Common myeloid progenitor, CD34-positive (primary cell): Measurements from ENCODE around the gene SSBP4. TPM values are rescaled to one million over a fixed set of nuclear protein-coding genes. Genes with fewer than 3 reads are reported as not detected.

ENCODE experiments used
- CTCF ChIA-PET: fragments of 350-600 bp; sonication (Branson Sonifier 250); formaldehyde crosslinking; loops from one replicate; lab custom pipeline; 2021; ENCODE audit warnings: antibody characterized with exemption; lab: Charles Lee
- POLR2A ChIA-PET: fragments of 350-600 bp; sonication (Branson Sonifier 250); formaldehyde crosslinking; loops from one replicate; lab custom pipeline; 2021; ENCODE audit warnings: antibody characterized with exemption; lab: Charles Lee
- DNase-seq, 3 donors: peaks; one replicate each; pipeline versions ENCODE4 v3.0.0 to v3.0.0-alpha.2; 2013
- H3K27ac ChIP-seq, 2 experiments: 1 replicate in 1 of 2; 2 replicates in 1 of 2; pipeline ENCODE4 v1.7.0; 2013; ENCODE audit warnings: inconsistent platforms in 2 of 2, low read length in 2 of 2, mild to moderate bottlenecking in 2 of 2, low read depth in 1 of 2, moderate library complexity in 1 of 2; ENCODE audit not compliant: severe bottlenecking in 2 of 2, insufficient read depth in 1 of 2, poor library complexity in 1 of 2
- H3K27me3 ChIP-seq, 5 experiments: replicated peaks in 2 of 5; 1 replicate in 3 of 5; 2 replicates in 2 of 5; pipeline versions ENCODE4 v1.6.1 to v1.7.0; 2013; ENCODE audit warnings: low read length in 4 of 5, mild to moderate bottlenecking in 2 of 5, moderate library complexity in 2 of 5, inconsistent platforms in 1 of 5; ENCODE audit not compliant: insufficient read depth in 5 of 5, control insufficient read depth in 4 of 5
- H3K36me3 ChIP-seq, 4 experiments: 1 replicate in 2 of 4; 2 replicates in 2 of 4; pipeline versions ENCODE4 v1.6.1 to v1.7.0; 2013; ENCODE audit warnings: low read length in 3 of 4, control low read depth in 1 of 4, mild to moderate bottlenecking in 1 of 4; ENCODE audit not compliant: control insufficient read depth in 4 of 4, insufficient read depth in 4 of 4
- H3K4me1 ChIP-seq, 4 experiments: 1 replicate in 3 of 4; 2 replicates in 1 of 4; pipeline versions ENCODE4 v1.6.1 to v1.7.1; 2013; ENCODE audit warnings: low read length in 3 of 4, mild to moderate bottlenecking in 3 of 4, control low read depth in 1 of 4, inconsistent platforms in 1 of 4, moderate library complexity in 1 of 4; ENCODE audit not compliant: control insufficient read depth in 4 of 4, insufficient read depth in 4 of 4; ENCODE audit errors: control extremely low read depth in 1 of 4
- H3K4me3 ChIP-seq, 7 experiments: 1 replicate in 4 of 7; 2 replicates in 3 of 7; pipeline versions ENCODE4 v1.5.1 to v1.7.0; 2013; ENCODE audit warnings: mild to moderate bottlenecking in 7 of 7, low read length in 6 of 7, moderate library complexity in 6 of 7, inconsistent platforms in 2 of 7, low read depth in 2 of 7, control low read depth in 1 of 7; ENCODE audit not compliant: insufficient read depth in 4 of 7, control insufficient read depth in 1 of 7; ENCODE audit errors: extremely low read depth in 1 of 7
- H3K9me3 ChIP-seq, 5 experiments: 1 replicate in 4 of 5; 2 replicates in 1 of 5; pipeline versions ENCODE4 v1.6.1 to v1.7.1; 2013; ENCODE audit warnings: low read length in 4 of 5, mild to moderate bottlenecking in 2 of 5, inconsistent platforms in 1 of 5, low read depth in 1 of 5, moderate library complexity in 1 of 5; ENCODE audit not compliant: control insufficient read depth in 4 of 5, insufficient read depth in 2 of 5; ENCODE audit errors: control extremely low read depth in 1 of 5
- WGBS: methylation state at CpG from one replicate; pipeline ENCODE4 v1.1.5; 2013; ENCODE audit not compliant: insufficient coverage; 5-methylcytosine and 5-hydroxymethylcytosine counted together
- polyA plus RNA-seq: library from polyadenylated mRNA; unstranded; fragments of 120-200 nt; gene quantifications from one replicate; pipeline ENCODE4 v1.2.1, GENCODE V29; 2013

SSBP4 gene
- polyA plus RNA-seq: 67.1 TPM

GRCh38 chr19:18419195-18419698 lies at the start of gene SSBP4:
Gene SSBP4 (plus strand): TSS chr19:18419398. CDS start chr19:18419649, 251 bp downstream.
- peak within 1 kb of the TSS; percentile 24 to 77 (median 65) for H3K4me3 ChIP-seq
- DNase-seq: peak; percentile 68 to 89 (median 85)
- 0% methylated on average over 50 of the region's 80 CpGs for WGBS
- H3K36me3 ChIP-seq: peaks cover 0 to 12% (median under 1%) of the 10 kb centered on the region in 4 experiments
- ChIA-PET POLR2A (interaction anchor here (0.6 to 2.4 kb wide), 4 partner anchors 10 to 40 kb away, joined by 3 to 10 read pairs (median 4); no protein-coding TSS in a partner anchor), CTCF (interaction anchor here (0.6 to 3.4 kb wide), 12 partner anchors 8 to 925 kb away, joined by 3 to 9 read pairs (median 3); partner anchors contain the start of genes GDF15 and JUND)
- H3K9me3 ChIP-seq: no peaks in the 10 kb centered on the region
- peak within 1 kb of the TSS in 1 of 2 experiments; percentile 56 for H3K27ac ChIP-seq
- H3K27me3 ChIP-seq: no peaks in the 10 kb centered on the region
- H3K4me1 ChIP-seq: peaks cover 3 to 82% (median 74%) of the 10 kb centered on the region in 4 experiments

GRCh38 chr19:18373407-18373891 lies 45.7 kb upstream of the SSBP4 start:
- ChIA-PET POLR2A (no interaction called here), CTCF (interaction anchor here (0.8 to 0.9 kb wide), 2 partner anchors 37 to 38 kb away, joined by 3 read pairs; no protein-coding TSS in a partner anchor)
- Histone ChIP-seq H3K9me3 (no peaks in the 10 kb centered on the region), H3K27ac (peak overlapping the region; percentile 61 to 90), H3K27me3 (no peaks in the 10 kb centered on the region), H3K4me1 (peaks cover 4 to 45% (median 30%) of the 10 kb centered on the region in 4 experiments), H3K4me3 (peak overlapping the region in 2 of 7 experiments; percentile 44 to 57), H3K36me3 (peaks cover 0 to 10% (median 3%) of the 10 kb centered on the region in 4 experiments)
- DNase-seq: no peak
- 80% methylated on average over 1 of the region's 4 CpGs for WGBS

DNA sequence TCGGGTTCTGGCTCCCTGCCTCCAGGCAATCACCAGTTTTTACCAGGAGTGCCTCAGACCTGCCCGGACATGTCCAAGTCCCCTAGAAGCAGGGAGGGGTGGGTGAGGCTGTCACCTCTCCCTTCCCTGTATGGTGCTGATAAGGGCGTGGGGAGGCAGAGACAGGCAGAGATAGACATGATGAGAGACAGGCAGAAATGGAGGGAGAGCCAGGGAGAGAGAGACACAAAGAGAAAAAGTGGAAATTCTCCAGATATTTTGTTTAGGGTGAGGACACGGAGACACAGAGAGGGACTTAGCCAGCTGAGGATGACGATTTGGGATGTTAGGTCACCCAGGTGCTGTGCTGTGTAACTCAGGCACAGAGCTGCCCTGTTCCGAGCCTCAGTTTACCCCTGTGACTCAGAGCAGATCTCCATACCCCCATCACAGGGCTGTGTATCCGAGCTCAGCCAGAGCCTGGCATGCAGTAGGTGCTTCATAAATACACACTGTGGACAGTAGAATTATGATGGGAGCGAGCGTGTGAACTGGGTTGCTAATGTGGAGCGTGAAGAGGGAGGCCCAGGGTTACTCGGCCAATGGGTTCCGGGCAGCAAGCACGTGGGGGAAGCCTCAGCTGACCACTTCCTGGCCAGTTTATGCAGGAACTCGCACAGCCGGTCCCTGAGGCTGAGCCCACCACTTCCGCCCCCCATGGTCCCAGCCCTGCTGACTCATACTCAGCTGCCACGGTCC lies 45.1 kb upstream of the SSBP4 start:
- 5% methylated on average over 10 of the region's 17 CpGs for WGBS
- no peaks in the 10 kb centered on the region for H3K9me3 ChIP-seq
- H3K27me3 ChIP-seq: no peaks in the 10 kb centered on the region
- H3K4me3 ChIP-seq: peak overlapping the region in 6 of 7 experiments; percentile 5 to 57 (median 38)
- ChIA-PET POLR2A (interaction anchor here (0.6 to 0.9 kb wide), 3 partner anchors 8 to 43 kb away, joined by 3 to 6 read pairs (median 3); no protein-coding TSS in a partner anchor), CTCF (interaction anchor here (0.7 to 1.2 kb wide), 5 partner anchors 9 to 36 kb away, joined by 3 to 4 read pairs (median 3); no protein-coding TSS in a partner anchor)
- H3K36me3 ChIP-seq: peaks cover 0 to 7% (median 3%) of the 10 kb centered on the region in 4 experiments
- peak overlapping the region; percentile 61 to 90 for H3K27ac ChIP-seq
- peak; percentile 80 to 97 (median 95) for DNase-seq
- peaks cover 4 to 45% (median 30%) of the 10 kb centered on the region in 4 experiments for H3K4me1 ChIP-seq

- Histone ChIP-seq H3K4me3 (no peak overlapping the region), H3K4me1 (peaks cover 4 to 52% (median 35%) of the 10 kb centered on the region in 4 experiments), H3K36me3 (no peaks in the 10 kb centered on the region), H3K9me3 (no peaks in the 10 kb centered on the region), H3K27ac (no peak overlapping the region), H3K27me3 (no peaks in the 10 kb centered on the region)
- CTCF ChIA-PET: no interaction called here
- POLR2A ChIA-PET: no interaction called here
- 100% methylated on average over 4 of the region's 6 CpGs for WGBS
- DNase-seq: peak in 1 of 3 donors; percentile 17
Measured at GRCh38 chr19:18377026-18377425, 42.2 kb upstream of the SSBP4 start.

DNA sequence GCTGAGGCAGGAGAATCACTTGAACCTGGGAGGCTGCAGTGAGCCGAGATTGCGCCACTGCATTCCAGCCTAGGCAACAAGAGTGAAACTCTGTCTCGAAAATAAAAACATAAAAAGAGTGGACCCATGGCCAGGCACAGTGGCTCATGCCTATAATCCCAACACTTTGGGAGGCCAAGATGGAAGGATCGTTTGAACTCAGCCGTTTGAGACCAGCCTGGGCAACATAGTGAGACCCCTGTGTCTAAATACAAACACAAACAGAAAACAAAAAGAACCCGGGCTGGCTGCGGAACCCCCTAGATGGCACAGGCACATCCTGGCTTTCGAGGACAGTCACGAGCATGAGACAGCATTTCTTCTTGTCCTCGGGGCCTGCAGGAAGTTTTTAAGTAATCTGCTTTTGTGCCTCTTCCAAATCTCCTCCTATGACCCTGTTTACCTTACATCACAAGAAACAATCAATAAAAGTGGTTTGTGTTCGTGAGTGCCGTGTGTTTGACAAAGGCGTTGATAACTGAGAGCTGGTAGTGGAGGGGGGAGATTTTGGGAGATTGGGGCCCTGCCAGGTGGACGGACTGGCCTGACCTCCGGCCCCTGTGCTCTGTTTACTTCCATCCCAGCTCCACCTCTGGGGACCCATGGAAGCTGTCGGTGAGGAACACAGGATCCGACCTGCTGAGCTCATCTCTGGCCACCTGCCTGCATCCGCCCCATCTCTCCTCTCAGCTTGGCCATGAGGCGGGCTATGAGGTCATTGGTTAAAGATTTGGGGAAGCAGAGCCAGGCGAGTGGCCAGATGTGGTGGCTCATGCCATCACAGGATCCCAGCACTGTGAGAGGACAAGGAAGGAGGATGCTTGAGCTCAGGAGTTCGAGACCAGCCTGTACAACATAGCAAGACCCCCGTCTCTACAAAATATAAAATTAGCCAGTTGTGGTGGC lies 39.1 kb upstream of the SSBP4 start:
- peaks cover 0 to 26% (median 7%) of the 10 kb centered on the region in 4 experiments for H3K4me1 ChIP-seq
- H3K4me3 ChIP-seq: no peak overlapping the region
- H3K36me3 ChIP-seq: no peaks in the 10 kb centered on the region
- CTCF ChIA-PET: interaction anchor here (0.6 to 3.3 kb wide), 15 partner anchors 8 to 101 kb away, joined by 3 to 15 read pairs (median 4); no protein-coding TSS in a partner anchor
- peak; percentile 22 to 80 (median 76) for DNase-seq
- POLR2A ChIA-PET: interaction anchor here (0.6 kb wide), 1 partner anchor 39 kb away, joined by 4 read pairs; the partner anchor contains the start of gene SSBP4
- H3K9me3 ChIP-seq: no peaks in the 10 kb centered on the region
- H3K27ac ChIP-seq: peak overlapping the region in 1 of 2 experiments; percentile 35
- 90% methylated on average over 12 of the region's 22 CpGs for WGBS
- H3K27me3 ChIP-seq: no peaks in the 10 kb centered on the region

DNA sequence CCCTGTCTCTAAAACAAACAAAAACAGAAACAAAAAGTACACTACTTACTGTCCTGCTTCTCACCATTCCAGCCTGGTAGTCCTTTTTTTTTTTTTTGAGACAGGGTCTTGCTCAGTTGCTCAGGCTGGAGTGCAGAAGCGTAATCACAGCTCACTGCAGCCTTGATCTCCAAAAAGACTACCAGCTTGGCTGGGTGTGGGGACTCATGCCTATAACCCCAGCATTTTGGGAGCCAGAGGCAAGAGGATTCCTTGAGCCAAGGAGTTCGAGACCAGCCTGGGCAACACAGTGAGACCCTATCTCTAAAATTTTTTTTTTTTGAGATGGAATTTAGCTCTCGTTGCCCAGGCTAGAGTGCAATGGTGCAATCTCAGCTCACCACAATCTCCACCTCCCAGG lies 38.4 kb upstream of the SSBP4 start:
- CTCF ChIA-PET: interaction anchor here (0.8 to 3.3 kb wide), 11 partner anchors 9 to 102 kb away, joined by 3 to 8 read pairs (median 4); no protein-coding TSS in a partner anchor
- no peak overlapping the region for H3K4me3 ChIP-seq
- peaks cover 0 to 23% (median 10%) of the 10 kb centered on the region in 4 experiments for H3K4me1 ChIP-seq
- 67% methylated on average over 3 of the region's 3 CpGs for WGBS
- H3K27ac ChIP-seq: no peak overlapping the region
- POLR2A ChIA-PET: no interaction called here
- no peaks in the 10 kb centered on the region for H3K36me3 ChIP-seq
- DNase-seq: no peak
- H3K27me3 ChIP-seq: no peaks in the 10 kb centered on the region
- no peaks in the 10 kb centered on the region for H3K9me3 ChIP-seq
